WTC11 (cell line): ENCODE results near the gene BCL7A. TPM values are rescaled to one million over a fixed set of nuclear protein-coding genes. Genes with fewer than 3 reads are reported as not detected.

ENCODE experiments used
- CREB1 ChIP-seq: sonication (generic); formaldehyde crosslinking; IDR thresholded peaks from 2 replicates; pipeline ENCODE4 v1.8.0; 2023; ENCODE audit warnings: mild to moderate bottlenecking, missing genetic modification reagents
- HMGA2 ChIP-seq: fragments of 250-450 bp; sonication (Bioruptor Pico); IDR thresholded peaks from 2 replicates; pipeline ENCODE4 v1.4.0; 2021; ENCODE audit warnings: mild to moderate bottlenecking, moderate library complexity
- JUN ChIP-seq: sonication (generic); formaldehyde crosslinking; IDR thresholded peaks from 2 replicates; pipeline ENCODE4 v1.8.0; 2023; ENCODE audit warnings: mild to moderate bottlenecking, missing genetic modification reagents
- NR1H2 ChIP-seq: sonication (generic); formaldehyde crosslinking; IDR thresholded peaks from 2 replicates; pipeline ENCODE4 v1.9.0; 2021; ENCODE audit warnings: mild to moderate bottlenecking, moderate library complexity, missing genetic modification reagents
- PRRX2 ChIP-seq: fragments of 250-450 bp; sonication (Bioruptor Pico); IDR thresholded peaks from 2 replicates; pipeline ENCODE4 v1.8.0; 2021; ENCODE audit warnings: mild to moderate bottlenecking
- TP53 ChIP-seq: sonication (generic); formaldehyde crosslinking; IDR thresholded peaks from 2 replicates; pipeline ENCODE4 v1.8.1; 2023; ENCODE audit warnings: mild to moderate bottlenecking, missing genetic modification reagents
- total RNA-seq: library from RNA; stranded (reverse); gene quantifications from 3 replicates; pipeline ENCODE4 v1.2.3, GENCODE V29; 2021
- TF ChIP-seq, protein P1 (sequence below): sonication (generic); formaldehyde crosslinking; IDR thresholded peaks from 2 replicates; pipeline ENCODE4 v1.8.0; 2022; ENCODE audit warnings: mild to moderate bottlenecking, missing genetic modification reagents
- TF ChIP-seq, protein P2 (sequence below): sonication (generic); formaldehyde crosslinking; conservative IDR thresholded peaks from 2 replicates; pipeline ENCODE4 v1.8.1; 2023; ENCODE audit warnings: mild to moderate bottlenecking, low read depth, missing genetic modification reagents, moderate library complexity
- TF ChIP-seq, protein P3 (sequence below): fragments of 250-450 bp; sonication (Bioruptor Pico); IDR thresholded peaks from 2 replicates; pipeline ENCODE4 v1.9.0; 2021; ENCODE audit warnings: mild to moderate bottlenecking, borderline replicate concordance
- TF ChIP-seq, protein P4 (sequence below): sonication (generic); formaldehyde crosslinking; IDR thresholded peaks from 2 replicates; pipeline ENCODE4 v1.8.1; 2023; ENCODE audit warnings: mild to moderate bottlenecking, moderate library complexity, missing genetic modification reagents
- TF ChIP-seq, protein P5 (sequence below): fragments of 250-450 bp; sonication (Bioruptor Pico); IDR thresholded peaks from 2 replicates; pipeline ENCODE4 v1.9.0; 2021; ENCODE audit warnings: mild to moderate bottlenecking
- TF ChIP-seq, protein P6 (sequence below): sonication (generic); formaldehyde crosslinking; IDR thresholded peaks from 2 replicates; pipeline ENCODE4 v1.8.1; 2022; ENCODE audit warnings: missing genetic modification reagents, borderline replicate concordance
- TF ChIP-seq, protein P7 (sequence below): sonication (generic); formaldehyde crosslinking; IDR thresholded peaks from 2 replicates; pipeline ENCODE4 v1.8.1; 2022; ENCODE audit warnings: mild to moderate bottlenecking, missing genetic modification reagents, moderate library complexity, borderline replicate concordance

BCL7A gene
- total RNA-seq, 1 experiment from 2014 or later: 19.7 TPM

DNA sequence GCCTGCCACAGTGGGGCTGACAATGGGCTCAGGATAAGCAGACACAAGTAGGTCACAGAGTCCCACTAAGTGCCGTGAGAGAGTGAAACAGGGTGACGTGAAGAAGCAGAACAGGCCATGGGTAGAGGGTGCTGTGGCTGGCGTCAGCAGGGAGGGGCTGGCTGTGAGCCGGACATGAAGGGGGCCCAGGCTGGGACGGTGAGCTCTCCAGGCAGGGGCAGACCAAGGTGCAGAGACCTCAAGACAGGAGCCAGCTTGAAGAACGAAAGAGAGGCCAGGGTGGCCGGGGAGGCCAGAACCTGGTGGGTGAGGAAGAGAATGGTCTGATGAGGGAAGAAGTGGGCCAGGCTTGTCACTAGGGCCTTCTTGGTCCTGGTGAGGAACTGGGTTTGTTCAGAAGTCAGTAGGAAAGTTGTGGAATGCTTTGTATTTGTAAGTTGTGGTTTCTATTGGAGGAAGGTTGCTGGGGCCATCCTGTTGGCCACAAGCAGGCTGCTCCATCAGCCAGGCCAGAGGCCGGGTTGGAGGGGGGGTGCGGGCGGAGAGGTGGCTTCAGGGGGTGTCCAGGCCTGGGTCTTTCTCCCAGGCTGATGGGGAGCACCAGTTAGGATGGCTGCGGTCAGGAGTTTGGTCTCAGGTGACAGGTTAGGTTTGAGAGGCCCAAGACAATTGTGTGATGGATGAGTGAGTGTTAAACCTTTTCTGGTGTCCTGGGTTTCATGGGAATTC is 35.5 kb downstream of the BCL7A start (continued):
- TF ChIP-seq, protein P1, sequence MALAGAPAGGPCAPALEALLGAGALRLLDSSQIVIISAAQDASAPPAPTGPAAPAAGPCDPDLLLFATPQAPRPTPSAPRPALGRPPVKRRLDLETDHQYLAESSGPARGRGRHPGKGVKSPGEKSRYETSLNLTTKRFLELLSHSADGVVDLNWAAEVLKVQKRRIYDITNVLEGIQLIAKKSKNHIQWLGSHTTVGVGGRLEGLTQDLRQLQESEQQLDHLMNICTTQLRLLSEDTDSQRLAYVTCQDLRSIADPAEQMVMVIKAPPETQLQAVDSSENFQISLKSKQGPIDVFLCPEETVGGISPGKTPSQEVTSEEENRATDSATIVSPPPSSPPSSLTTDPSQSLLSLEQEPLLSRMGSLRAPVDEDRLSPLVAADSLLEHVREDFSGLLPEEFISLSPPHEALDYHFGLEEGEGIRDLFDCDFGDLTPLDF (CRISPR knock-in tag): no peak
- TF ChIP-seq PRRX2 (no peak), CREB1 (no peak), TP53 (CRISPR knock-in tag) (no peak), JUN (CRISPR knock-in tag) (no peak), NR1H2 (CRISPR knock-in tag) (no peak), HMGA2 (CRISPR knock-in tag) (no peak)
- TF ChIP-seq, protein P2, sequence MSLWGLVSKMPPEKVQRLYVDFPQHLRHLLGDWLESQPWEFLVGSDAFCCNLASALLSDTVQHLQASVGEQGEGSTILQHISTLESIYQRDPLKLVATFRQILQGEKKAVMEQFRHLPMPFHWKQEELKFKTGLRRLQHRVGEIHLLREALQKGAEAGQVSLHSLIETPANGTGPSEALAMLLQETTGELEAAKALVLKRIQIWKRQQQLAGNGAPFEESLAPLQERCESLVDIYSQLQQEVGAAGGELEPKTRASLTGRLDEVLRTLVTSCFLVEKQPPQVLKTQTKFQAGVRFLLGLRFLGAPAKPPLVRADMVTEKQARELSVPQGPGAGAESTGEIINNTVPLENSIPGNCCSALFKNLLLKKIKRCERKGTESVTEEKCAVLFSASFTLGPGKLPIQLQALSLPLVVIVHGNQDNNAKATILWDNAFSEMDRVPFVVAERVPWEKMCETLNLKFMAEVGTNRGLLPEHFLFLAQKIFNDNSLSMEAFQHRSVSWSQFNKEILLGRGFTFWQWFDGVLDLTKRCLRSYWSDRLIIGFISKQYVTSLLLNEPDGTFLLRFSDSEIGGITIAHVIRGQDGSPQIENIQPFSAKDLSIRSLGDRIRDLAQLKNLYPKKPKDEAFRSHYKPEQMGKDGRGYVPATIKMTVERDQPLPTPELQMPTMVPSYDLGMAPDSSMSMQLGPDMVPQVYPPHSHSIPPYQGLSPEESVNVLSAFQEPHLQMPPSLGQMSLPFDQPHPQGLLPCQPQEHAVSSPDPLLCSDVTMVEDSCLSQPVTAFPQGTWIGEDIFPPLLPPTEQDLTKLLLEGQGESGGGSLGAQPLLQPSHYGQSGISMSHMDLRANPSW (CRISPR knock-in tag): no peak
- TF ChIP-seq, protein P3, sequence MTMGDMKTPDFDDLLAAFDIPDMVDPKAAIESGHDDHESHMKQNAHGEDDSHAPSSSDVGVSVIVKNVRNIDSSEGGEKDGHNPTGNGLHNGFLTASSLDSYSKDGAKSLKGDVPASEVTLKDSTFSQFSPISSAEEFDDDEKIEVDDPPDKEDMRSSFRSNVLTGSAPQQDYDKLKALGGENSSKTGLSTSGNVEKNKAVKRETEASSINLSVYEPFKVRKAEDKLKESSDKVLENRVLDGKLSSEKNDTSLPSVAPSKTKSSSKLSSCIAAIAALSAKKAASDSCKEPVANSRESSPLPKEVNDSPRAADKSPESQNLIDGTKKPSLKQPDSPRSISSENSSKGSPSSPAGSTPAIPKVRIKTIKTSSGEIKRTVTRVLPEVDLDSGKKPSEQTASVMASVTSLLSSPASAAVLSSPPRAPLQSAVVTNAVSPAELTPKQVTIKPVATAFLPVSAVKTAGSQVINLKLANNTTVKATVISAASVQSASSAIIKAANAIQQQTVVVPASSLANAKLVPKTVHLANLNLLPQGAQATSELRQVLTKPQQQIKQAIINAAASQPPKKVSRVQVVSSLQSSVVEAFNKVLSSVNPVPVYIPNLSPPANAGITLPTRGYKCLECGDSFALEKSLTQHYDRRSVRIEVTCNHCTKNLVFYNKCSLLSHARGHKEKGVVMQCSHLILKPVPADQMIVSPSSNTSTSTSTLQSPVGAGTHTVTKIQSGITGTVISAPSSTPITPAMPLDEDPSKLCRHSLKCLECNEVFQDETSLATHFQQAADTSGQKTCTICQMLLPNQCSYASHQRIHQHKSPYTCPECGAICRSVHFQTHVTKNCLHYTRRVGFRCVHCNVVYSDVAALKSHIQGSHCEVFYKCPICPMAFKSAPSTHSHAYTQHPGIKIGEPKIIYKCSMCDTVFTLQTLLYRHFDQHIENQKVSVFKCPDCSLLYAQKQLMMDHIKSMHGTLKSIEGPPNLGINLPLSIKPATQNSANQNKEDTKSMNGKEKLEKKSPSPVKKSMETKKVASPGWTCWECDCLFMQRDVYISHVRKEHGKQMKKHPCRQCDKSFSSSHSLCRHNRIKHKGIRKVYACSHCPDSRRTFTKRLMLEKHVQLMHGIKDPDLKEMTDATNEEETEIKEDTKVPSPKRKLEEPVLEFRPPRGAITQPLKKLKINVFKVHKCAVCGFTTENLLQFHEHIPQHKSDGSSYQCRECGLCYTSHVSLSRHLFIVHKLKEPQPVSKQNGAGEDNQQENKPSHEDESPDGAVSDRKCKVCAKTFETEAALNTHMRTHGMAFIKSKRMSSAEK (CRISPR knock-in tag): no peak
- TF ChIP-seq, protein P4, sequence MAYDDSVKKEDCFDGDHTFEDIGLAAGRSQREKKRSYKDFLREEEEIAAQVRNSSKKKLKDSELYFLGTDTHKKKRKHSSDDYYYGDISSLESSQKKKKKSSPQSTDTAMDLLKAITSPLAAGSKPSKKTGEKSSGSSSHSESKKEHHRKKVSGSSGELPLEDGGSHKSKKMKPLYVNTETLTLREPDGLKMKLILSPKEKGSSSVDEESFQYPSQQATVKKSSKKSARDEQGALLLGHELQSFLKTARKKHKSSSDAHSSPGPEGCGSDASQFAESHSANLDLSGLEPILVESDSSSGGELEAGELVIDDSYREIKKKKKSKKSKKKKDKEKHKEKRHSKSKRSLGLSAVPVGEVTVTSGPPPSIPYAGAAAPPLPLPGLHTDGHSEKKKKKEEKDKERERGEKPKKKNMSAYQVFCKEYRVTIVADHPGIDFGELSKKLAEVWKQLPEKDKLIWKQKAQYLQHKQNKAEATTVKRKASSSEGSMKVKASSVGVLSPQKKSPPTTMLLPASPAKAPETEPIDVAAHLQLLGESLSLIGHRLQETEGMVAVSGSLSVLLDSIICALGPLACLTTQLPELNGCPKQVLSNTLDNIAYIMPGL (CRISPR knock-in tag): no peak
- TF ChIP-seq, protein P5, sequence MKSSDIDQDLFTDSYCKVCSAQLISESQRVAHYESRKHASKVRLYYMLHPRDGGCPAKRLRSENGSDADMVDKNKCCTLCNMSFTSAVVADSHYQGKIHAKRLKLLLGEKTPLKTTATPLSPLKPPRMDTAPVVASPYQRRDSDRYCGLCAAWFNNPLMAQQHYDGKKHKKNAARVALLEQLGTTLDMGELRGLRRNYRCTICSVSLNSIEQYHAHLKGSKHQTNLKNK (CRISPR knock-in tag): no peak
- TF ChIP-seq, protein P6, sequence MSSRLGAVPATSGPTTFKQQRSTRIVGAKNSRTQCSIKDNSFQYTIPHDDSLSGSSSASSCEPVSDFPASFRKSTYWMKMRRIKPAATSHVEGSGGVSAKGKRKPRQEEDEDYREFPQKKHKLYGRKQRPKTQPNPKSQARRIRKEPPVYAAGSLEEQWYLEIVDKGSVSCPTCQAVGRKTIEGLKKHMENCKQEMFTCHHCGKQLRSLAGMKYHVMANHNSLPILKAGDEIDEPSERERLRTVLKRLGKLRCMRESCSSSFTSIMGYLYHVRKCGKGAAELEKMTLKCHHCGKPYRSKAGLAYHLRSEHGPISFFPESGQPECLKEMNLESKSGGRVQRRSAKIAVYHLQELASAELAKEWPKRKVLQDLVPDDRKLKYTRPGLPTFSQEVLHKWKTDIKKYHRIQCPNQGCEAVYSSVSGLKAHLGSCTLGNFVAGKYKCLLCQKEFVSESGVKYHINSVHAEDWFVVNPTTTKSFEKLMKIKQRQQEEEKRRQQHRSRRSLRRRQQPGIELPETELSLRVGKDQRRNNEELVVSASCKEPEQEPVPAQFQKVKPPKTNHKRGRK (CRISPR knock-in tag): no peak
- TF ChIP-seq, protein P7, sequence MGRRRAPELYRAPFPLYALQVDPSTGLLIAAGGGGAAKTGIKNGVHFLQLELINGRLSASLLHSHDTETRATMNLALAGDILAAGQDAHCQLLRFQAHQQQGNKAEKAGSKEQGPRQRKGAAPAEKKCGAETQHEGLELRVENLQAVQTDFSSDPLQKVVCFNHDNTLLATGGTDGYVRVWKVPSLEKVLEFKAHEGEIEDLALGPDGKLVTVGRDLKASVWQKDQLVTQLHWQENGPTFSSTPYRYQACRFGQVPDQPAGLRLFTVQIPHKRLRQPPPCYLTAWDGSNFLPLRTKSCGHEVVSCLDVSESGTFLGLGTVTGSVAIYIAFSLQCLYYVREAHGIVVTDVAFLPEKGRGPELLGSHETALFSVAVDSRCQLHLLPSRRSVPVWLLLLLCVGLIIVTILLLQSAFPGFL (CRISPR knock-in tag): no peak
- TF ChIP-seq, all 79 proteins: peak for 0
